GM18511 (cell line): ENCODE data around the gene BAD.

Experiments used
- ATAC-seq: cut with Tn5 transposase; IDR thresholded peaks from one replicate; pipeline ENCODE4 v1.9.1; 2021; ENCODE audit warnings: mild to moderate bottlenecking, moderate library complexity; ENCODE audit not compliant: unreplicated experiment

The BAD gene

DNA sequence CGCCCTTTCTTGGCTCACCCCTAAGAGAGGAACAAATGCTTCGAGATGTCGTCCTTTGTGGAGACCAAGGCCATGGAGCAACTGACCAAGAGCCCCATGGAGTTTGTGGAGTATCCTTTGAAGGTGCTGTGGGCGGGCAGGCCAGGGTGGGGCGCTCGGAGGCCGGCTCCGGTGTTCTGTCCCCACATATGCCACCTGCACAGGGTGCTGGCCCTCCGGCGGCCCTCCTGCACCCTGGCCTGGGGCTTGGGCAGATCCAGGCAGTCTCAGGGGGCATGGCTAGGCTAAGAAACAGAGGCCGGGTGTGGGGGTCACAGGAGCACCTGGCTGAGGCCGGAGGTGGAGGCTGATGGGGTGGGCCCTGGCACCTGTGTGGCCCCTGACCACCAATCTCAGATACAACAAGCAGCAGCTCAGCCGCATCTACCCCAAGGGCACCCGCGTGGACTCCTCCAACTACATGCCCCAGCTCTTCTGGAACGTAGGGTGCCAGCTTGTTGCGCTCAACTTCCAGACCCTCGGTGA lies 22.8 kb downstream of the BAD start:
- ATAC-seq = no peak

DNA sequence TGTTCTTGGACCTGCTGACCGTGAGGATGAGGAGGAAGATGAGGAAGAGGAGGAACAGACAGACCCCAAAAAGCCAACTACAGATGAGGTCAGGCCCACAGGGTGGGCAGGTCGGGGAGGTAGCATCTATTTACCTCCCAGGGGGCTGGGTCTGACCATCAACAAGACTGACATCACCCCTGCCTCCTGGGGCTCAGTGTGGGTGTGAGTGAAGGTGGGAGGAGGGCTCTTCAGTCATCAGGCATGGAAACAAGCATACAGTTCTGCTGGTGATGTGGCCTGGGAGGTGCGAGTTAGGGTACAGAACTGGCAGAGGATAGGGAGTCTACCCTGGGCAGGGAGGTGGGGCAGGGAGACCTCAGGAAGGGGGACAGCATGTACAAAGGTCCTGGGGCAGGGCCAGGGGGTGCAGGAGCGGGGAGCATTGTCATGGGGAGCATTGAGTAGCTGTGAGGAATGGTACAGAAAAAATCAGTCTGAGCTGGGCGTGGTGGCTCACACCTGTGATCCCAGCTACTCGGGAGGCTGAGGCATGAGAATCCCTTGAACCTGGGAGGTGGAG lies 24.2 kb downstream of the BAD start:
- ATAC-seq = no peak

DNA sequence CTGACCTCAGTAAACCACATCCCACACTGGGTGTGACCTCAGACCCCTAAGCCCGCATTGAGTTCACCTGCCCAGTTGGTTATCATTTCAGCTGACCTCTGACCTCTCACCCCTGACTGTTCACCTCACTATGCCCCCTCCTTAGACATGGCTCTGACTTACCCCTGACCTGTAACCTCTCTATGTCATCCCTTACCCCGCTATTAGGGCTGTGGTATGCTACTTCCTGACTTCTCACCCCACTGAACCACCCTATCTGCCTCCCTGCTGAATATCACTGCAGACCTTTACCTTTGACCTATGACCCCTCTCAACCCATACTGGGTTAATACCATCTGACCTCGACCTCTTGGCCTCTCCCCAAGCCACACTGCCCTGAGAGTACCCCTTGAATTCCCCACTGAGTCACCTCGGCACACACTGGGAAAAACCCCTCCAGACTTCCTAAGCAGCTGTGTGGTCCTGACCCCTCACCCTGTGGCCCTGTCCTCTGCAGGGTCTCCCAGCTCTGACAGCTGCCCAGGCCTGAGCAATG lies 24.9 kb downstream of the BAD start:
- ATAC-seq = no peak

DNA sequence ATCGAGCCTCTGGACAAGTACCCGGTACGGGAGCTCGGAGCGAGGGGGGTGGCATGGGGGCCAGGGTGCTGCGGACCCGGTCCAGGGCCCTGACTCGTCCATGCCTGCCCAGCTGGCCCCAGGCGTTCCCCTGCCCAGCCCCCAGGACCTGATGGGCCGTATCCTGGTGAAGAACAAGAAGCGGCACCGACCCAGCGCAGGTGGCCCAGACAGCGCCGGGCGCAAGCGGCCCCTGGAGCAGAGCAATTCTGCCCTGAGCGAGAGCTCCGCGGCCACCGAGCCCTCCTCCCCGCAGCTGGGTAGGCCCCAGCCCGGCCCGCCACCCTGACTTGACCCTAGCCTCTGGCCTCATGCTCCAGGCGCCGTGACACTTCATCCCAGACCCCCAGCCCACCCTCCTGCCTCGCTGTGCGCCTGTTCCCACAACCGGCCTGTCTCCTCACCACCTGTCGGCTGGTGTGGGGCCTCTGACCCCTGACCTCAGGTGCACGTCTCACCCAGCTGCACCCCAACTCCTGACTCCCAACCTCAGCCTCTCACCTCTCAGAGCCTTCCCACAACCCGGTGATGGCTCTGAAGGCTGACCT lies 25.4 kb downstream of the BAD start:
- no peak for ATAC-seq

DNA sequence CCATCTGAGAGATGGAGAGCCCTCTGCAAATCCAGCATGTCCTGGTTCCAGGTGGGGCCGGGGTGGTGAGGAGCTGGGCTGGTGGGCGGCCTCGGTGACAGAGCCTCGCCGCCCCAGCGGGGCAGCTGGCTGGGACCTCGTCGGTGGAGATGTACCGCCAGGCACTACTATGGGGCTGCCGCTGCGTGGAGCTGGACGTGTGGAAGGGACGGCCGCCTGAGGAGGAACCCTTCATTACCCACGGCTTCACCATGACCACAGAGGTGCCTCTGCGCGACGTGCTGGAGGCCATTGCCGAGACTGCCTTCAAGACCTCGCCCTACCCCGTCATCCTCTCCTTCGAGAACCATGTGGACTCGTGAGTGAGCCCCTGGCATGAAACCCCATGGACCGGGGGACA lies 26.1 kb downstream of the BAD start:
- ATAC-seq = no peak

GRCh38 chr11:64256300-64256699 lies 28.2 kb downstream of the BAD start:
- no peak for ATAC-seq

DNA sequence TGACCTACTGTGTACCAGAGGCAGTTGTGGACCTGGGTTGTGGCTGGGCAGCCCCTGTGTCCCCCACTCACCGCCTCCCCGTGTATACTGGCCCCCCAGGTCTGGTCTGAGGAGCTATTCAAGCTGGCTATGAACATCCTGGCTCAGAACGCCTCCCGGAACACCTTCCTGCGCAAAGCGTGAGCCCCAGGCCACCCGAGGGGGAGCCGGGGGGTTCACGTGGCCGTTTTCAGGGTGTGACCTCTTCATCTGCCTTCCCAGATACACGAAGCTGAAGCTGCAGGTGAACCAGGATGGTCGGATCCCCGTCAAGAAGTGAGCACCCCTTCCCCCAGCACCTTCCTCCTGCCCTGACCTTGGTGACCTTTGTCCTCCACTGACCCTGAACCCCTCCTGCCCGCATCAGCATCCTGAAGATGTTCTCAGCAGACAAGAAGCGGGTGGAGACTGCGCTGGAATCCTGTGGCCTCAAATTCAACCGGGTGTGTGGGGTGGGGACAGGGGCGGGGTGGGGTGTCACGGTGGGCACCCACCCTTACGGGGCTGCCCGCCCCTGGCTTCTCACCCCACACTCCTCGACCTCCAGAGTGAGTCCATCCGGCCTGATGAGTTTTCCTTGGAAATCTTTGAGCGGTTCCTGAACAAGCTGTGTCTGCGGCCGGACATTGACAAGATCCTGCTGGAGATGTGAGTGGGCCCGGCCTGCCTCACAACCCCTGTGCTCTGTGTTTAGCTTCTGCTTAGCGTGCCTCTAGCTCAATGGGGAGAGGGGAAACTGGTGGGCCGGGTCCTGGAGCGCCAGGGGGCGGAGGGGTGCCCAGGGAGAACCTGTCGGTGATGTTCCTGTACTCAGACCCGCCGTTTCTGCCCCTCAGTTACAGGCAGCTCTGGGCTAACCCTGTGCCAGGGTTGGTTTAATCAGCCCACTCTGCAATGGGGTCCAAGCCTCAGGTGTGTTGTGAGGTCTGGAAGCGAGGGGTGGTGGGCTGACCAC lies 29.0 kb downstream of the BAD start:
- no peak for ATAC-seq

GRCh38 chr11:64254326-64254725 lies 30.1 kb downstream of the BAD start:
- ATAC-seq = no peak

GRCh38 chr11:64253481-64253880 lies 31.0 kb downstream of the BAD start:
- ATAC-seq = no peak

GRCh38 chr11:64253043-64253442 lies 31.4 kb downstream of the BAD start:
- ATAC-seq = no peak

DNA sequence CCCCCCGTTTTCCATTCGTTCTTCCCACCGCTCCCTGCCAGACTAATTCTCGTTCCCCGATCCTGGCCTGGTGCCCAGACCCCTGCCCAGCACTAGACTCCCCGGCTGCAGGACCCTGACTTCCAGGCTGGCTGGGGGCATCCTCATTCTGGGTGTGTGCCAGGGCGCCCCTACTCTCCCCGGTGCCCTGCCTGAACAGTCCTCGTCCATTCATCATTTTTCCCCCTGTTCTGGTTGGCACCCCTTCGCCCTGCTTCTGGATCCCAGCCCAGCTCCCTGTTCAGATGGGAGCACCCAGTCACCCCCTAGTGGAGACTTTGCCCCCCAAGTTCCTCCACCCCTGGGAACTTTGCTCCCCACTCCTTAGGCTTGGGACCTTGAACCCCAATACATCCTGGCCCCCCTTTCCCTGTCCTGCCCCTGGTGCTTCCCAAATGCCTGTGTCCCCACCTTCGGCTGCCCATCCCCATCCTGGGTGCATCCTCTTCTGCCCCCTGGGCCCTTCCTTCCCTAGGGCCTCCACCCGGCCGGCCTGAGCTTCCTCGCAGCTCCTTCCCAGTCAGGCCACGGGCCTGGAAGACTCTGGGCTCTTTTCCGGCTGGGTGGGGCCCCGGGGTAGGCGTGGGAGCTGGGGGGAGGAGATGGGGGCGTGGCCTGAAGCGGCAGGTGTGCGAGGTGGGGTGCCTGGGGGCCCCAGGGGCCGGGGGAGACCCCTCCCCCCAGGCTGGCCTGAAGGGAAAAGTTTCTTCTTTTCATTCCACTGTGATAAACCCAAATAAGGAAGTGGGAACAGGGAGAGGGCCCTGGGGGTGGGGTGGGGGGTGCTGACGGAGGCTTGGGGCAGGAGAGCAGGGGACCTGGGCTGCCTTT lies 32.2 kb downstream of the BAD start:
- no peak for ATAC-seq

- no peak for ATAC-seq
These were observed 32.8 kb downstream of the BAD start for GRCh38 chr11:64251753-64252002.

GRCh38 chr11:64251016-64251752 lies 33.3 kb downstream of the BAD start, which contains the start of gene PLCB3:
PLCB3 (plus strand) TSS chr11:64251530; CDS start chr11:64251650, 120 bp downstream.
- ATAC-seq = peak; percentile 53

DNA sequence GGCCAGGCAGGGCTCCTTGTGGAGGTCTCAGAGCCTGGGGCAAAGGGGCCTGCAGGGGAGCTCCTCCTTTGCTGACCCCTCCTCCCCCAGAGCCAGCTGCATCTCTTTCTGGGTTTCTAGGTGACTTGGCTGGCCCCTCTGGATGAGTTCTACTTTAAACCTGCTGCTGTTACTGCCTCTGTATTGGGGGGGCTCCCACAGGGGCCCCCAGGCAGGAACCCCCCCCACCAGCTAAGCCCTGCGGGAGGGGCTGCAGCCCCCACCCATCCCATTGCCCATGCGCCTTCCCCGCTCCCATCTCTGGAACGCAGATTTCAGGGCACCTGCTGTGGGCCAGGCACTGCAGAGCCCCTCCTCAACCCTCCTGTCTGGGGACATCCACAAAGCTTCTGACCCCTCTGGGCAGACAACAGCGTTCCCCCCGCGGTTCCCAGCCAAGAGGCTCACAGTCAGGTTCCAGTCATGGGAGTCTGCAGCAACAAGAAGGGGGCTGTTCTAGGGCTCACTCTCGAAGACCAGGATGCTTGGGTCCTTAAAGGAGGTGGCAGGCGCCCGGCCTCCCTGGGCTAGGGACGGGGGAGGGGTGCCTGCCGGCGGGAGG lies 34.0 kb downstream of the BAD start:
- ATAC-seq = no peak

DNA sequence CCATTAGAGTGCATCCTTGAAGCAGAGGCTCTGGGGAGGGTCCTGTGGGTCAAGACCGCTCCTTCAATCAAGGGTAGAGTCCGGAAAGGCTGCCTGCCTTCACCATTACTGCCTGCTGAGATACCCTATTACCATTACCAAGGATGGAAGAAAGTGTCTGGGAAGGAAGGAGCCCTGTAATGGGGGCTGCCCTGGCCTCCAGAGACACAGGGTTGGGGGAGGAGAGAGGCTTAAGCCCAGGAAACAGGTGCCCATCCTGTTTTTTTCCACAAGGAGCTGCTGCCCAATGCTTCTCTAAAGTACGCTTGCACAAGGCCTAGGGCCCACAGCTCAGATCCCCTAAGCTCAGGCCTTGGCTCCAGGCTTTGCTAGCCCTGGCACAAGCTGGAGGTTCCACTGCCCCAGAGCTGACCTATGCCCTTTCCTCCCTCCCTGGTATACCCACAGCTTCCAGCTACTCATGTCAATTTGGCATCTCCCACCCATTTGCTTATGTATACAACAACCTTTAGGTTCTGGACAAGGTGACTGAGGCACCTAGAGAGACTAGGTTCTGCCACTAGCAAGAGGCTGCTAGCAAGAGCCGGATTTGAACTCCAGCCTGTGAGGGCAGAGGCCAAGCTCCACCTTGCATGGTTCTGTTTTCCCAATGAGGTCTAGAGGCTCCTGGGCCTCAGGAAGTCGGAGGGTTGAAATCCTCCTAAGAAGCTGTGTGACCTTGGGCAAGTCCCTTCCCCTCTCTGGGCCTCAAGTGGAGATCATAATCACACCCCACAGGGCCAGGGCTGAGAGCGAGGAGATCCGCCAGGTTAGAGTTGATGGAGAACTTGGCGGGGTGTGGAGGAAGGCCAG lies 34.7 kb downstream of the BAD start:
- no peak for ATAC-seq

GRCh38 chr11:64249038-64249437 lies 35.4 kb downstream of the BAD start:
- ATAC-seq = no peak

GRCh38 chr11:64248578-64248977 lies 35.9 kb downstream of the BAD start:
- ATAC-seq = no peak

- no peak for ATAC-seq
These were observed 36.5 kb downstream of the BAD start for GRCh38 chr11:64247729-64248531.
